ENCODE measurements around the gene CHRNA9.
"Not testable (repeated sequence)": the region's sequence is repeated elsewhere in the genome, so short reads cannot be mapped to it uniquely, and the experiment has no call there.

Gene CHRNA9, protein sequence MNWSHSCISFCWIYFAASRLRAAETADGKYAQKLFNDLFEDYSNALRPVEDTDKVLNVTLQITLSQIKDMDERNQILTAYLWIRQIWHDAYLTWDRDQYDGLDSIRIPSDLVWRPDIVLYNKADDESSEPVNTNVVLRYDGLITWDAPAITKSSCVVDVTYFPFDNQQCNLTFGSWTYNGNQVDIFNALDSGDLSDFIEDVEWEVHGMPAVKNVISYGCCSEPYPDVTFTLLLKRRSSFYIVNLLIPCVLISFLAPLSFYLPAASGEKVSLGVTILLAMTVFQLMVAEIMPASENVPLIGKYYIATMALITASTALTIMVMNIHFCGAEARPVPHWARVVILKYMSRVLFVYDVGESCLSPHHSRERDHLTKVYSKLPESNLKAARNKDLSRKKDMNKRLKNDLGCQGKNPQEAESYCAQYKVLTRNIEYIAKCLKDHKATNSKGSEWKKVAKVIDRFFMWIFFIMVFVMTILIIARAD

GRCh38 chr4:40334591-40335524 lies at the start of gene CHRNA9:
Gene CHRNA9 (plus strand): TSS chr4:40335333. CDS start chr4:40335468, 135 bp downstream.
- DNase-seq = no peak

- no peak for DNase-seq
Measured at GRCh38 chr4:40285692-40286091, 49.4 kb upstream of the CHRNA9 start.

GRCh38 chr4:40288566-40288965 lies 46.6 kb upstream of the CHRNA9 start:
- no peak for DNase-seq

DNA sequence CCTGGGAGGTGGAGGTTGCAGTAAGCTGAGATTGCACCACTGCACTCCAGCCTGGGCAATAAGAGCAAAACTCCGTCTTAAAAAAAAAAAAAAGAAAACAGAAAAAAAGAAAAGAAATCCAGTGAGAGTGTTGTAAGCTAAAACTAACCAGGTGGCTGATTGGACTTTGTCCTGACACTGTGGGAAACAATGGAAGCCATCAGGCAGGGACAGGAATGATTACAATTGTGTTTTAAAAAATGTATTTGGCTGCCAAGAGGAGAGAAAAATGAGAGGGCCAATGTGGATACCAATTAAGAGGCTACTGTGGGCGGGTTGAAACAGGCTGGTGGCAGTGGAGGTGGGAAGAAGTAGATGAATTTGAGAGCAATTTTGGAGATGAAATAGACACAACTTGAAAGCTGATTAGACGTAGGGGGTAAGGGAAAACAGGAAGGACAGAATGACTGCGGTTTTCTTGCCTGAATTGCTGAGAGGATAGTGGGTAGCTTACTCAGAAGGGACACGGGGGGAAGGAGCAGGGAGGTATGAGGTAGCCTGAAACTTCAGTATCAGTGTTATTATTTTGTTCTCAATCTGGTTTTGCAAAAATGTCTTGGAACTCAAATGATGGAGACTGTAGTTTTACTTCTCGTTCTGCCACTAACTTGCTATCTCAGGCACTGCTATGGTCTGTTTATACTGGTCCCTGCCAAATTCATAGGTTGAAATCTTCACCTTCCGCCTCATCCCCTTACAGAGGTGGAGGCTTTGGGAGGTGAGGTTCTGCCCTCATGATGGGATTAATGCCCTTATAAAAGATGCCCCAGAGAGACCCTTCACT lies 45.6 kb upstream of the CHRNA9 start:
- DNase-seq = peak; percentile 32

- DNase-seq = peak; percentile 52
Measured at GRCh38 chr4:40290611-40291186, 44.4 kb upstream of the CHRNA9 start.

- DNase-seq = peak; percentile 26
Measured at GRCh38 chr4:40292313-40292759, 42.8 kb upstream of the CHRNA9 start.

GRCh38 chr4:40294339-40294738 lies 40.8 kb upstream of the CHRNA9 start:
- DNase-seq = no peak

DNA sequence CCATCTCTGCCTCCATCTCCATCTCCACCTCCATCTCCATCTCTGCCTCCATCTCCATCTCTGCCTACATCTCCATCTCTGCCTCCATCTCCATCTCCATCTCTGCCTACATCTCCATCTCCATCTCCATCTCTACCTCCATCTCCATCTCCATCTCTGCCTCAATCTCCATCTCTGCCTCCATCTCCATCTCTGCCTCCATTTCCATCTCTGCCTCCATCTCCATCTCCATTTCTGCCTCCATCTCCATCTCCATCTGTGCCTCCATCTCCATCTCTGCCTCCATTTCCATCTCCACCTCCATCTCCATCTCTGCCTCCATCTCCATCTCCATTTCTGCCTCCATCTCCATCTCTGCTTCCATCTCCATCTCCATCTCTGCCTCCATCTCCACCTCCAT lies 40.1 kb upstream of the CHRNA9 start:
- DNase-seq = not testable (repeated sequence)

GRCh38 chr4:40295572-40295971 lies 39.6 kb upstream of the CHRNA9 start:
- no peak for DNase-seq

- DNase-seq = no peak
Measured at GRCh38 chr4:40299126-40299525, 36.0 kb upstream of the CHRNA9 start.

- no peak for DNase-seq
Measured at GRCh38 chr4:40299811-40300292, 35.3 kb upstream of the CHRNA9 start.

- no peak for DNase-seq
Measured at GRCh38 chr4:40300371-40301162, 34.6 kb upstream of the CHRNA9 start.

- DNase-seq = no peak
Measured at GRCh38 chr4:40301603-40302002, 33.5 kb upstream of the CHRNA9 start.

- no peak for DNase-seq
Measured at GRCh38 chr4:40303751-40304150, 31.4 kb upstream of the CHRNA9 start.

DNA sequence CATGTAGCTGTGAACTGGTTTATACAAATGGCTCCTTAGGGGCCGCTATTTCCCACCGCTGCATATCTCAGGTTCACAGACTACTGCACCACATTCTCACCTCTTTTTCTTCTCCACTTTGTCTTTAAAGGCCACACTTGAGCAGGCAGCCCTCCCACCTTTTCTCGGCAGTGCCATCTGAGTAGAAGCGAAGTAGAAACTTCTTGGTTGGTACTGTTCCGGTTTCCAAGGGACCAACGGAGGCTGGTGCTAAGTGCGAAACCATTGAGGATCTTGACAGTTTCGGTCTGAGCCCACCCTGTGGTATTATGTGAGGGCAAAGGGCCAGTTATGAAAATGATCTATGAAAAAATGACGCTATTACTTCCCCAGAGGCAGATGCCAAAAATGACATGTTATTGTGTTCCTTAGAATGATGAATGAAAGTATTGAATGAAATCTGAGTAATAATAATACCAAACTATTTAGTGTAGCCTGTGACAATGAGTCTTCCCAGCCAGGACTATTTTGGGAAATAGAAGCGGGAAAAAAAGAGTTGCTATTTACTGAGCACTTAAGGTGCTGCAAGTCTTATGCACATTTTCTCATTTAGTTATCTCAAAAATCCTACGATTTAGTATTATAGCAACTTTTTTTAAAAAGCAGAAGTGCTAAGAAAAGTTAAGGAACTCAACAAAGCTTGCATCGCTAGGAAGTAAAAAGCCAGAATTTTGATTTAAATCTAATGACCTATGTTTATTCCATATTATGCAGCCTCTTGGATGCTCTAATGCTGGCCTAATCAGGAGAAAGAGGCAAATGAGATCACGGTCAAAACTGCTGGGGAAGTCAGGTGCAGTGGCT lies 29.6 kb upstream of the CHRNA9 start:
- no peak for DNase-seq

DNA sequence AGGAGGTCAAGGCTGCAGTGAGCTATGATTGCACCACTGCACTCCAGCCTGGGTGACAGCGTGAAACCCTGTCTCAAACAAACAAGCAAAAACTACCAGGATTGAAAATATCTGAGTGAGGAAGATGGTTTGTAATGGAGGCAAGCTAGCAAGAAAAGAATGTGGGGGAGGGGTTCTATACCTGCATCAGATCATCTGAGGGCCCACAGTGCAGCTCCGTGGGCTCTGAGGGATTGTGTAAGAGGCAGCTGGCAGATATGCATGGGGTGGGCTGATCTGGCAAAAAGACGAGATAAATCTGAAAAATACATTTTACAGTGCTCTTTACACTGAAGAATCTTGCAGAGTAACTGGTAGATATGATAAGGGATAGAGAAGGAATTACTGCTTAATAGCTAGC lies 28.9 kb upstream of the CHRNA9 start:
- no peak for DNase-seq

DNA sequence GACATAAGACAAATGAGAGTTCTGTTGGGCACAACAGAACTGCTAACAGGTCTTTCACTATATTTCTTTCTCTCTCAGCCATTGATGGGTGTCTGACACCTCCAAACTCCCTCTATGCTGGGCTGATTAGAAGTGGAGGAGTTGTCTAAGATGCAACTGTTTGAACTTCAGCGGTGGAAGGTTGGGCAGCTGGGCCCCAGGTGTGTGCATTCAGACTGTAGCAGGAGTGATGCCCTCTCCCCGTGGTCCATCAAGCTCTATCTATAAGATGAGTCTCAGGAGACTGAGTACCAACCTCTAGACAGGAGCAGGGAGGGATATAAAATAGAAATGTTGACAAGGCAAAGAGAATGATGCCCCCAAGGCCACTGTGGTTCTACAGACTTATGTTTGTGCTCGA lies 28.2 kb upstream of the CHRNA9 start:
- DNase-seq = no peak

DNA sequence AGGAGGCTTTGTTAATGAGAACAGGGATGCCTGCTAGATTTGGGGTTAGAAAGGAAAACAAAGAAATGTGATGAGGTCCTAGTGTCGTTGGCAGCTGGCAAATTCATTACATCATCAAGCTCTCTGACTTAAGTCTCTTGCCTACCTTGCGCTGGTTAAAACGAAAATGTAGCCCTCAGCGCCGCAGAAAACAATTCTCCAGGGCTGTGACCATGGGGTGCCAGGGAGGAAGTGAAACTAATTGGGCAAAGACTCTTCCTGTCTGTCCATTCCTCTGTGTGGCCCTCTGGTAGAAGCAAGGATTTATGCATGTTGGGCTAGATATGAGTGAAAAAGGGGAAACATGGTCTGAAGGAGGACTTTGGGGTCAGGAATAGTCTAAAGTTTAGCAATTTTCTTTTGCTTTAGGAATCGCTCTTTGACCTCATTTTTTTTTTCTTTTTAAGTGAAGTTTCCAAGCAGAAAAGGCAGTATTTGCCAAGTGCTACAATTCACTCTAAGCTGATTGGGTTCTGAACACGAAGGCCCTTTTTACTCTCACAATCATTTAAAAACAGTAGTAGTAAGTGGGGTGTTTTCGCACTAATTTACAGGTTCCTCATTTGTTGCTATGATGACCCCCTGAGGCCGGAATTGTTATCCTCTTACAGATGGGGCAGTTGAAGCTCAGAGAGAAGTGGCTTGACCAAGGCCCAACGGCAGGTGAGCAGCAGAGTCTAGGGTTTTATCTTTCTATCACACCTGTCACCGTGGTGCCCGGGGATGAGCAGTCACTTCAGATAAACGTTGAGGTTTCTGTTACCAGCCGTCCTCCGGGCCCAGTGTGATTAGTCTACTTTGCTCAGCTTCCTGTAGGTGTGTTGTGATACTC lies 27.3 kb upstream of the CHRNA9 start:
- no peak for DNase-seq

DNA sequence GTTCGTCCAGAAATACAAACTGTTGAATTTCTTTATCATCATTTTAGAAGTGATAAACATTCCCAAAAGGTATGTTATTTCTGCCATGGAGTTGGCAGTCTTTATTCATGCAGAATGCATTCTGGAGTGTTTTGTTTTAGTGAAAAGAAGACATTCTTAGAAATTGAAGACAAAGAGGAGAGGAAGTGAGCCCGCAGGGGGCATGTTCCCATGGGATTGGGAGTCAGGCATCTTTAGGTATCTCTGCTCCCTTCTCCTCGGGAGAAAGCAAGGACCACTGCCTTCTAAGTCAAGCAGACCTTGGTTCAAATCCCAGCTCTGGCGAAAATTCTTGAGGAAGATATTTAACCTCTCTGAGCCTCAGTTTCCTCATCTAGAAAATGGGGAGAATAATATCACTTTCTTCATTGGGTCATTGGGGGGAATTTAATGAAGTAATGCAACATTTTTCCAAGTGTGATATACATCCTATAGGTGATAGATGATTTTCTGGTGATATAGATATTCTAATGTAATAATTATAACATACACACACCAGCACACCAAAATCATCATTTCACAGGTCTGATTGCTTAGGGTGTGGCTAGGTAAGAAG lies 26.5 kb upstream of the CHRNA9 start:
- DNase-seq = no peak
